Fibroblast of lung (primary cell): ENCODE results near the gene LRP5. TPM values are rescaled to one million over a fixed set of nuclear protein-coding genes. Genes with fewer than 3 reads are reported as not detected.

Source experiments
- DNase-seq, 2 donors: peaks; one replicate each; pipeline versions ENCODE4 v3.0.0 to v3.0.0-alpha.2; 2010; ENCODE audit warnings: low read depth in 2 of 2
- H2AFZ ChIP-seq: 2 replicates; pipeline ENCODE4 v1.5.1; 2012; ENCODE audit warnings: low read length, control low read depth, inconsistent platforms
- H3K27ac ChIP-seq: 2 replicates; pipeline ENCODE4 v1.5.1; 2011; ENCODE audit warnings: low read length, control low read depth; ENCODE audit not compliant: insufficient read depth
- H3K27me3 ChIP-seq: 2 replicates; pipeline ENCODE4 v1.5.1; 2011; ENCODE audit warnings: mild to moderate bottlenecking, low read length; ENCODE audit not compliant: control insufficient read depth, insufficient read depth
- H3K36me3 ChIP-seq: 2 replicates; pipeline ENCODE4 v1.5.1; 2011; ENCODE audit warnings: low read length; ENCODE audit not compliant: control insufficient read depth, insufficient read depth
- H3K4me1 ChIP-seq: 2 replicates; pipeline ENCODE4 v1.5.1; 2011; ENCODE audit warnings: low read length; ENCODE audit not compliant: control insufficient read depth, insufficient read depth; ENCODE audit errors: extremely low read depth
- H3K4me2 ChIP-seq: 2 replicates; pipeline ENCODE4 v1.5.1; 2011; ENCODE audit warnings: low read length, control low read depth; ENCODE audit not compliant: insufficient read depth; ENCODE audit errors: extremely low read depth
- H3K4me3 ChIP-seq, 4 experiments: fragments of 200-600 bp in 1 of 4; sonication (generic) in 1 of 4; replicated peaks in 1 of 4; 2 replicates each; pipeline ENCODE4 v1.5.1; 2011 to 2016; ENCODE audit warnings: low read length in 4 of 4, low read depth in 3 of 4, mild to moderate bottlenecking in 3 of 4, control low read depth in 2 of 4, inconsistent platforms in 1 of 4, mixed read lengths in 1 of 4; ENCODE audit not compliant: insufficient read depth in 1 of 4; ENCODE audit errors: control extremely low read depth in 1 of 4
- H3K79me2 ChIP-seq: 2 replicates; pipeline ENCODE4 v1.5.1; 2012; ENCODE audit warnings: mild to moderate bottlenecking, low read length, inconsistent platforms; ENCODE audit not compliant: control insufficient read depth, insufficient read depth
- H3K9ac ChIP-seq: 2 replicates; pipeline ENCODE4 v1.5.1; 2011; ENCODE audit warnings: mild to moderate bottlenecking, low read length, control low read depth; ENCODE audit not compliant: insufficient read depth
- H3K9me3 ChIP-seq: 2 replicates; pipeline ENCODE4 v1.5.1; 2012; ENCODE audit warnings: low read depth, low read length; ENCODE audit not compliant: control insufficient read depth, insufficient read depth
- H4K20me1 ChIP-seq: 2 replicates; pipeline ENCODE4 v1.5.1; 2011; ENCODE audit warnings: low read length; ENCODE audit not compliant: control insufficient read depth, insufficient read depth; ENCODE audit errors: extremely low read depth
- CTCF ChIP-seq, 2 donors: IDR thresholded peaks in 1 of 2; conservative IDR thresholded peaks in 1 of 2; 1 replicate in 1 of 2; 2 replicates in 1 of 2; pipeline ENCODE4 v1.5.1; 2011 to 2012; ENCODE audit warnings: low read length in 2 of 2, control low read depth in 1 of 2, inconsistent platforms in 1 of 2, low read depth in 1 of 2, mild to moderate bottlenecking in 1 of 2
- EZH2 ChIP-seq: IDR thresholded peaks from 2 replicates; pipeline ENCODE4 v1.5.1; 2012; ENCODE audit warnings: low read length, control low read depth, mild to moderate bottlenecking; ENCODE audit errors: missing control alignments
- polyA plus RNA-seq, 2 donors: library from polyadenylated mRNA; depleted of rRNA in 1 of 2; stranded (reverse) in 1 of 2; unstranded in 1 of 2; fragments of >200 nt; gene quantifications; 2 replicates each; pipeline ENCODE4 v1.2.1, GENCODE V29; 2011 to 2012; ENCODE audit warnings: missing spikeins in 1 of 2
- total RNA-seq: library from RNA; depleted of rRNA; stranded (reverse); fragments of >200 nt; gene quantifications from 2 replicates; pipeline ENCODE4 v1.2.1, GENCODE V29; 2014

The LRP5 gene
- total and polyA plus RNA-seq, 2 donors (not counting 1 experiment from before 2014, with no cell fraction given), result 3.8 to 22.0 TPM

- no peak overlapping the region for H3K9ac ChIP-seq
- H3K4me1 ChIP-seq, result no peaks in the 10 kb centered on the region
- no peak overlapping the region for H3K27ac ChIP-seq
- H3K4me3 ChIP-seq, result no peak overlapping the region
- DNase-seq, result no peak
- H4K20me1 ChIP-seq, result no peaks in the 10 kb centered on the region
- no peaks in the 10 kb centered on the region for H3K9me3 ChIP-seq
- no peak for TF ChIP-seq EZH2
- TF ChIP-seq CTCF (conservative IDR thresholded peaks at IDR 0.05 in 1 of 2, IDR thresholded peaks at IDR 0.05 in 1 of 2; ENCODE audit: low read depth in 1 of 2, low read length in 2 of 2), result no peak
- no peak overlapping the region for H3K4me2 ChIP-seq
- no peaks in the 10 kb centered on the region for H3K27me3 ChIP-seq
- no peak overlapping the region for H2AFZ ChIP-seq
- H3K79me2 ChIP-seq, result no peaks in the 10 kb centered on the region
- H3K36me3 ChIP-seq, result no peaks in the 10 kb centered on the region
These were observed 35.5 kb downstream of the LRP5 start for GRCh38 chr11:68347841-68348240.

GRCh38 chr11:68349461-68350249 is 37.3 kb downstream of the LRP5 start:
- Histone ChIP-seq H4K20me1 (no peaks in the 10 kb centered on the region), H3K4me2 (no peak overlapping the region), H2AFZ (no peak overlapping the region), H3K4me1 (peaks cover 10% of the 10 kb centered on the region), H3K4me3 (no peak overlapping the region), H3K27ac (no peak overlapping the region), H3K9ac (no peak overlapping the region), H3K79me2 (no peaks in the 10 kb centered on the region), H3K27me3 (no peaks in the 10 kb centered on the region), H3K36me3 (no peaks in the 10 kb centered on the region), H3K9me3 (no peaks in the 10 kb centered on the region)
- no peak for DNase-seq
- TF ChIP-seq CTCF (conservative IDR thresholded peaks at IDR 0.05 in 1 of 2, IDR thresholded peaks at IDR 0.05 in 1 of 2; ENCODE audit: low read depth in 1 of 2, low read length in 2 of 2) (no peak), EZH2 (no peak)

GRCh38 chr11:68350759-68351449 is 38.5 kb downstream of the LRP5 start:
- no peaks in the 10 kb centered on the region for H3K79me2 ChIP-seq
- peaks cover 13% of the 10 kb centered on the region for H3K4me1 ChIP-seq
- no peaks in the 10 kb centered on the region for H3K9me3 ChIP-seq
- no peak for DNase-seq
- H3K9ac ChIP-seq, result no peak overlapping the region
- no peak overlapping the region for H3K27ac ChIP-seq
- H2AFZ ChIP-seq, result no peak overlapping the region
- H4K20me1 ChIP-seq, result no peaks in the 10 kb centered on the region
- no peak overlapping the region for H3K4me3 ChIP-seq
- no peak for TF ChIP-seq CTCF (conservative IDR thresholded peaks at IDR 0.05 in 1 of 2, IDR thresholded peaks at IDR 0.05 in 1 of 2; ENCODE audit: low read depth in 1 of 2, low read length in 2 of 2)
- no peak for TF ChIP-seq EZH2
- no peaks in the 10 kb centered on the region for H3K27me3 ChIP-seq
- H3K36me3 ChIP-seq, result no peaks in the 10 kb centered on the region
- H3K4me2 ChIP-seq, result no peak overlapping the region
